Liver (tissue), 3 donors: Measurements from ENCODE around the gene LARGE2.

ENCODE experiments used
- CTCF ChIP-seq: fragments of 150-350 bp; IDR thresholded peaks from 2 replicates; pipeline ENCODE4 v1.5.1; 2017; ENCODE audit warnings: improper control_type of control experiment, low read depth, low read length; ENCODE audit not compliant: missing input control
- EGR1 ChIP-seq, 2 donors: IDR thresholded peaks; 2 replicates each; pipeline ENCODE4 v1.6.1; 2016 to 2018; ENCODE audit warnings: antibody characterized with exemption in 2 of 2, low read depth in 2 of 2
- JUND ChIP-seq, 2 donors: IDR thresholded peaks; 2 replicates each; pipeline ENCODE4 v1.6.1; 2016; ENCODE audit warnings: antibody characterized with exemption in 2 of 2
- REST ChIP-seq: IDR thresholded peaks from 2 replicates; pipeline ENCODE4 v1.6.1; 2016; ENCODE audit warnings: antibody characterized with exemption, mild to moderate bottlenecking
- SP1 ChIP-seq: IDR thresholded peaks from 2 replicates; pipeline ENCODE4 v1.6.1; 2018; ENCODE audit warnings: antibody characterized with exemption, mild to moderate bottlenecking
- TAF1 ChIP-seq: conservative IDR thresholded peaks from 2 replicates; pipeline ENCODE4 v1.6.1; 2016; ENCODE audit warnings: antibody characterized with exemption, mild to moderate bottlenecking
- YY1 ChIP-seq: IDR thresholded peaks from 2 replicates; pipeline ENCODE4 v1.6.1; 2016; ENCODE audit warnings: antibody characterized with exemption, mild to moderate bottlenecking
- donor health status: healthy.
- donor health status: healthy.

GRCh38 chr11:45880772-45881570 is 41.5 kb upstream of the LARGE2 start:
- TF ChIP-seq YY1 (no peak), EGR1 (IDR thresholded peaks at IDR 0.05; ENCODE audit: low read depth in 2 of 2) (no peak), CTCF (no peak), TAF1 (no peak), JUND (IDR thresholded peaks at IDR 0.05) (no peak), REST (no peak), SP1 (no peak)
